Stomach (tissue), 9 donors: ENCODE results near the gene TUT4. TPM values are rescaled to one million over a fixed set of nuclear protein-coding genes. Genes with fewer than 3 reads are reported as not detected.

Source experiments
- DNase-seq, 2 donors: peaks; one replicate each; pipeline versions ENCODE4 v3.0.0 to v3.0.0-alpha.2; 2013 to 2019
- H3K27ac ChIP-seq, 5 donors: fragments of 200-600 bp in 4 of 5; sonication (generic) in 4 of 5; one replicate each; pipeline ENCODE4 v1.5.1; 2013 to 2019; ENCODE audit warnings: mild to moderate bottlenecking in 1 of 5, moderate library complexity in 1 of 5
- H3K27me3 ChIP-seq, 3 donors: fragments of 200-600 bp; sonication (generic); one replicate each; pipeline ENCODE4 v1.5.1; 2017 to 2019; ENCODE audit warnings: mixed run types in 1 of 3
- H3K36me3 ChIP-seq, 4 donors: fragments of 200-600 bp; sonication (generic); 1 replicate in 3 of 4; 2 replicates in 1 of 4; pipeline ENCODE4 v1.5.1; 2016 to 2019
- H3K4me1 ChIP-seq, 4 donors: fragments of 200-600 bp; sonication (generic); one replicate each; pipeline ENCODE4 v1.5.1; 2016 to 2019
- H3K4me3 ChIP-seq, 4 donors: fragments of 200-600 bp; sonication (generic) in 3 of 4; one replicate each; pipeline ENCODE4 v1.5.1; 2016 to 2019; ENCODE audit warnings: mild to moderate bottlenecking in 1 of 4
- H3K9me3 ChIP-seq, 4 donors: fragments of 200-600 bp; sonication (generic); one replicate each; pipeline ENCODE4 v1.5.1; 2016 to 2019
- CTCF ChIP-seq, 7 experiments: fragments of 450-650 bp in 4 of 7; fragments of 200-600 bp in 3 of 7; sonication (generic) in 3 of 7; IDR thresholded peaks; one replicate each; pipeline ENCODE4 v1.5.1; 2016 to 2019; ENCODE audit warnings: antibody characterized with exemption in 7 of 7, control low read depth in 2 of 7, mild to moderate bottlenecking in 1 of 7
- EP300 ChIP-seq: sonication (generic); formaldehyde crosslinking; IDR thresholded peaks from one replicate; pipeline ENCODE4 v1.6.1; 2017; ENCODE audit warnings: antibody characterized with exemption
- POLR2A ChIP-seq, 4 donors: fragments of 450-650 bp; IDR thresholded peaks; one replicate each; pipeline ENCODE4 v1.6.1; 2016; ENCODE audit warnings: antibody characterized with exemption in 4 of 4, control low read depth in 2 of 4, mild to moderate bottlenecking in 1 of 4, moderate library complexity in 1 of 4
- POLR2AphosphoS5 ChIP-seq, 3 donors: sonication (generic); formaldehyde crosslinking; IDR thresholded peaks; one replicate each; pipeline ENCODE4 v1.6.1; 2016; ENCODE audit warnings: antibody characterized with exemption in 3 of 3
- WGBS, 5 donors: extraction: QIAGEN DNeasy Blood & Tissue Kit in 3 of 5; methylation state at CpG; one replicate each; pipeline versions ENCODE4 v1.1.5 to v1.1.7; 2013 to 2018; 5-methylcytosine and 5-hydroxymethylcytosine counted together
- intact Hi-C: fragments of 100-400 bp; cut with DNase I; formaldehyde crosslinking; loops from one replicate; pipeline ENCODE4 v1.15.1; 2023; ENCODE audit warnings: low total_unique reads
- polyA plus RNA-seq, 3 donors: library from polyadenylated mRNA; stranded (reverse); fragments of 200-250 nt; gene quantifications; one replicate each; pipeline ENCODE4 v1.2.3, GENCODE V29; 2013
- total RNA-seq, 5 donors: library from RNA; depleted of rRNA; stranded (reverse); fragments of >200 nt; gene quantifications; one replicate each; pipeline versions ENCODE4 v1.1.0 to v1.2.3, GENCODE V29; 2014 to 2016
- donor health status: healthy with polysubstance abuse.
- donor health status: Bipolar disorder and iron deficiency.
- donor health status: healthy.

The TUT4 gene
- total and polyA plus RNA-seq, 8 donors, result 11.8 to 107 (median 37.1) TPM

GRCh38 chr1:52530563-52531144, 22.2 kb downstream of the TUT4 start:
- WGBS, 5 donors, result 80 to 87% (median 81%) methylated on average over 5 of the region's 5 CpGs
- H3K4me3 ChIP-seq, result no peak overlapping the region
- no peak overlapping the region for H3K27ac ChIP-seq
- H3K36me3 ChIP-seq, result peaks cover 2 to 24% (median 14%) of the 10 kb centered on the region in 4 donors
- peaks cover 0 to 7% (median 2%) of the 10 kb centered on the region in 4 donors for H3K9me3 ChIP-seq
- intact Hi-C loops, result no loop called here
- H3K4me1 ChIP-seq, result peaks cover 0 to 16% (median 3%) of the 10 kb centered on the region in 4 donors
- DNase-seq, result no peak
- no peaks in the 10 kb centered on the region for H3K27me3 ChIP-seq
- TF ChIP-seq POLR2A (IDR thresholded peaks at IDR 0.05), result no peak
- no peak for TF ChIP-seq EP300
- no peak for TF ChIP-seq POLR2AphosphoS5 (IDR thresholded peaks at IDR 0.05)
- no peak for TF ChIP-seq CTCF (IDR thresholded peaks at IDR 0.05)

- H3K4me3 ChIP-seq, result no peak overlapping the region
- H3K9me3 ChIP-seq, result no peaks in the 10 kb centered on the region
- WGBS, 5 donors, result 57 to 72% (median 70%) methylated on average over 3 of the region's 3 CpGs
- no peaks in the 10 kb centered on the region for H3K27me3 ChIP-seq
- no peak for DNase-seq
- no peak overlapping the region for H3K27ac ChIP-seq
- H3K36me3 ChIP-seq, result peaks cover 5 to 46% (median 35%) of the 10 kb centered on the region in 4 donors
- no peak for TF ChIP-seq POLR2AphosphoS5 (IDR thresholded peaks at IDR 0.05)
- peaks cover 0 to 12% (median 0%) of the 10 kb centered on the region in 4 donors for H3K4me1 ChIP-seq
- intact Hi-C loops, result no loop called here
These were observed 29.5 kb downstream of the TUT4 start for GRCh38 chr1:52523376-52523775.

DNA sequence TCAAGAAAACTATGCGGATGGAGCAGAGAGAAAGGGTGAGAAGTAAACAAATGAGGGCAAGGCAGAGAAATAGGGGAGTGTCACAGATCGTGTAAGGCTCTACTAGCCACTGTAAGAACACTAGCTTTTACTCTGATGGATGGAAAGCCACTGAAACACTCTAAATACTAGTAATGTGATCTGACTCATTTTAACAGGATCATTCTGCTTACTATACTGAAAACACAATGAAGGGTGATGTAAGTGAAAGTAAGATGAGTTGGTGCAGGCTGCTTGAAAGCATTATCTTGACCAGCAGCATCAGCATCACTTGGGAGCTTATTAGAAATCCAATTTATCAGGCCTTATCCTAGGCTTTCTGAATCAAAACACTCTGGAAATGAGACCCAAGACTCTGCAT, 32.7 kb downstream of the TUT4 start:
- H3K27ac ChIP-seq, result no peak overlapping the region
- no peak overlapping the region for H3K4me3 ChIP-seq
- TF ChIP-seq POLR2A (IDR thresholded peaks at IDR 0.05) (no peak), EP300 (no peak), CTCF (IDR thresholded peaks at IDR 0.05) (no peak), POLR2AphosphoS5 (IDR thresholded peaks at IDR 0.05) (no peak)
- H3K9me3 ChIP-seq, result no peaks in the 10 kb centered on the region
- H3K27me3 ChIP-seq, result no peaks in the 10 kb centered on the region
- intact Hi-C loops, result no loop called here
- DNase-seq, result no peak
- H3K4me1 ChIP-seq, result peaks cover 0 to 12% (median 0%) of the 10 kb centered on the region in 4 donors
- 75 to 84% (median 83%) methylated on average over 2 of the region's 2 CpGs for WGBS, 5 donors
- H3K36me3 ChIP-seq, result peaks cover 0 to 26% (median 23%) of the 10 kb centered on the region in 4 donors

DNA sequence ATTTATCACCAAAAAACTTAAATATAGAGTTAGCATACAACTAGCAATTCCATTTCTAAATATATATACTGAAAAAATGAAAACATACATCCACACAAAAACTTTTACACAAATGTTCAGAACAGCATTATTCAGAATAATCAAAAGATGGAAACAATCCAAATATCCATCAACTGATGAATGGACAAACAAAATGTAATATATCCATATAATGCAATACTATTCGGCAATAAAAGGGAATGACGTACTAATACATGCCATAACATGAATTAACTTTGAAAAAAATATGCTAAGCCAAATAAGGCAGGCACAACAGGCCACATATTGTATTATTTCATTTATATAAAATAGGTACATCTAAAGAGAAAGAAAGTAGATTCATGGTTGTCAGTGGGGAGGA, 33.9 kb downstream of the TUT4 start:
- Histone ChIP-seq H3K27ac (no peak overlapping the region), H3K4me3 (no peak overlapping the region), H3K27me3 (no peaks in the 10 kb centered on the region), H3K9me3 (no peaks in the 10 kb centered on the region), H3K4me1 (peaks cover 0 to 9% (median 0%) of the 10 kb centered on the region in 4 donors), H3K36me3 (peaks cover 0 to 26% (median 23%) of the 10 kb centered on the region in 4 donors)
- DNase-seq, result no peak
- TF ChIP-seq EP300 (no peak), CTCF (IDR thresholded peaks at IDR 0.05) (no peak), POLR2A (IDR thresholded peaks at IDR 0.05) (no peak), POLR2AphosphoS5 (IDR thresholded peaks at IDR 0.05) (no peak)
- intact Hi-C loops, result no loop called here
- WGBS, 5 donors, result 87 to 98% (median 95%) methylated on average over 2 of the region's 2 CpGs
